Activated CD4-positive, alpha-beta T cell treated with anti-CD3 and anti-CD28 coated beads, Interleukin-2, amount 50 U/mL, for 48 hours (primary cell): ENCODE results near the gene SNRPA1.
A peak's percentile ranks its signal among the peaks of the same experiment; 100 is the strongest.

Source experiments
- DNase-seq, 2 experiments: peaks; one replicate each; pipeline ENCODE4 v3.0.0-alpha.2; 2020

Gene SNRPA1

DNA sequence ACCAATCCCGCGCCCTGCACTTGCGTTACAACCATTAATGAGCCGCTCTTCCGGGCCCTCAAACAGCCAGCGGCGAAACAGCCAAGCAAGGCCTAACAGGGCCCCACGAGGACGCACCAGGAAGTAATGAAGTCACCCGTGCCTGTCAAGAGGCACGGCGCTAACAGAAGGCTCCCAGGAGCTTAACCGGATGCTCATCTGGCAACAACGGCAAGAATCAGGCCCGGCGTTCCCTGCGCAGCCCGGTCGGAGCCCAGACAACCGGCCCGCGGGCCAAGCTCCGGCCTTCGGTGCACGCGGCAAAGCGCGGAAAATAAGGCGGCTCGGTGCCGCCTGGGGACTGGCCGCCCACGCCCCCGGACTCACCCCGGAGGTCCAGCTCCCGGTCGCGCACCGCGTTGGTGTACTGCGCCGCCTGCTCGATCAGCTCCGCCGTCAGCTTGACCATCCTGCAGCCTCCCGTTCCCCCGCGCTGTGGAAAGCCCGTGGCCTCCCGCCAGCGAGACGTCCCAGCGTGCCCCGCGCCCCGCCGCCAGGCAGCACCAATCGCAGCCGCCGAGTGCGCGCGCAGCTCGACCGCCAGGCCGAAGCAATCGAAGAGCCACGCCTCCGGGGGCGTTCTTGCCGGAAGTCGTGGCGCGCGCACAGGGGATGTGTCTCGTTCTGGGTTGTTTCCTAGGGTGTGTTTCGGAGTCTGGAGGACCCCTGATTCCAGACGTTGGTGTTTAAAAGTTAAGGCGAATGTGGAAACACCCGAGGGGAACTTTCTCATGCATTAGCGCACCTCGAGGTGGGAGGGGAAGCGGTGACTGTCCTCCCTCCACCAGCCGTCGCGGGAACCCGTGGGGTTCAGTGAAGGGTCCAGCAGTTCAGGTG lies at the start of gene SNRPA1:
Gene SNRPA1, minus strand, starts transcription at position 518 of the 876 bp plus-strand sequence. Its CDS starts 70 bp downstream, at position 448.
- DNase-seq = peak; percentile 97 to 98

DNA sequence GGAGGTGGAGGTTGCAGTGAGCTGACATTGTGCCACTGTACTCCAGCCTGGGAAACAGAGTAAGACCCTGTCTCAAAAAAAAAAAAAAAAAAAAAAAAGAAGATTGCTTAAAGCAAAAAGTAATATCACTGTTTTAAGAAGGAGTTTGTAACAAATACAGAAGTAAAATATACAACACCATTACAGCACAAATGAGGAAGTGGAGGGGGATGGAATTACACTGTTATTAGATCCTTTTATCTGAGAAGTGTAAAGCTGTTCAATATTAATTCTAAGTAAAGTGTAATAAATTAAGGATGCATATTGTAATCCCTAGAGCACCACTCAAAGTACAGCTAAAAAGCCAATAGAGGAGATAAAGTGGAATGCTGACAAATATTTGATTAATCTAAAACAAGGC lies 47.0 kb upstream of the SNRPA1 start:
- DNase-seq = no peak

DNA sequence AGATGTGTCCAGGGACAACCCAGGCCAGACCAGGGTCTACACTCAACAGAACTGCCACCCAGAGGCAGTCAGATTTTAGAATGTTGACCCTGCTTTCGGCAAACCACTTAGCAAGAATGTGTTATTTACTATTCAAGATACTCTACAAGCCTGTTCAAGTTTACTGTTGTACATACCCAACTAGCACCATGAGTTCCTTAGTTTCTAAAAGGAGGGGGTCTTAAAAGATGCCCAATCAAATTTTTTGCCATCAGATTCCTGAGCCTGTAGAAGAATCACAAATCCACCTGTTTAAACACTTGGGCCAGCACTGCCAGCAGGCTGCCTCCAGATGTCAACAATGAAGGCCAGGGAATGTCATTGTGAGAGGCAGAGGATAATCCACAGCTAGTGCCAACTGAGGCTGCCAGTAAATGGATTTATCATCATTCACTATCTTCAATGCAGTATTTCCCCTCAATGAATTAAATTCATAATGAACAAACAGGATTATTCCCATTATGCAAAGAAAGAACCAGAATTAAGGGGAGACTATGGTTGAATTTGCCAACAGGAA lies 43.5 kb upstream of the SNRPA1 start:
- DNase-seq = no peak

DNA sequence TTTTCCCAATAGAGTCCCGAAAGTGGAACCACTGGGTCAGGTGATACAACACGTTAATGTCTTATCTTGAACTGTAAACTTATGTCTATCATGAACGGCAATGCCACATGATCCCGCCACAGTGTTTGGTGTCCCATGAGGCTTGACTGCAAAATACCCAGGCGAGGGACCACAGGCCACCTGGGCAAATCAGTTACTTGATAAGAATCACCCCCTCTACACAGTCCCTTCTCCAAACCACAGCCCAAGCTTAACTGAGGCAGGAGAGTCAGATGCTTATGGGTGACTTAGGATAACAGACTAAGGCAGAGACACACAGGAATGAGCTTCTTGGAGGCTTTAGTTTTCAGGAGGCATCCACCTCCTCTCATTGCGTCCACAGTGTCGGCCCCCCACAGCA lies 42.9 kb upstream of the SNRPA1 start:
- no peak for DNase-seq

DNA sequence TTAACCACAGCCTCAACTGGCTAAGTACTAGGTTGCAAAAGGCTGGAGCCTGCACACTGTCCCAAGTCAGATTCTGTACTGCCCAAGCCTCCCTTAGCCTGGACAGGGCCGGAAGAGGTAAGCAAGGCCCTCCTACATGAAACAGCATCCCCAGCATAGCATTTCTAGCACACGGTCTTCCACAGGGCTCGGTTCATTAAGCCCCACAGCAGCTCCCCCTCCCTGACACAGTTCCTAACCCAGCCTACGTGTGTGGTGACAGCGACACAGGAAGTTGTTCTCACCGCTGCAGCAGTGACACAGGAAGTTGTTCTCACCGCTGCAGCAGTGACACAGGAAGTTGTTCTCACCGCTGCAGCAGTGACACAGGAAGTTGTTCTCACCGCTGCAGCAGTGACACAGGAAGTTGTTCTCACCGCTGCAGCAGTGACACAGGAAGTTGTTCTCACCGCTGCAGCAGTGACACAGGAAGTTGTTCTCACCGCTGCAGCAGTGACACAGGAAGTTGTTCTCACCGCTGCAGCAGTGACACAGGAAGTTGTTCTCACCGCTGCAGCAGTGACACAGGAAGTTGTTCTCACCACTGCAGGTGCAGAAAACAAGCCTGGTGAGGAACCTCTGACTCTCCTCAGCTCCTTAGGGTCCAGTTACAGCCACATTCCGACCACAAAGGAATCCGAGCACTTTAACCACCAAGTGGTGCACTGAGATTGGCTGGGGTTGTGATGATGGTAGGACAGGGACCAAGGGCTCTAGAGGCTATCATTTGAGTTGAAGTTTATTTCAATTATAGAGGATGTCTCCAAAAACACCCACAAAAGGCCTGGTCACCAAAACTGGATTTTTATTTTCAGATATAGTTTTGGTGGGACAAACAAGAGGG lies 39.1 kb upstream of the SNRPA1 start:
- DNase-seq = peak; percentile 56 to 60

DNA sequence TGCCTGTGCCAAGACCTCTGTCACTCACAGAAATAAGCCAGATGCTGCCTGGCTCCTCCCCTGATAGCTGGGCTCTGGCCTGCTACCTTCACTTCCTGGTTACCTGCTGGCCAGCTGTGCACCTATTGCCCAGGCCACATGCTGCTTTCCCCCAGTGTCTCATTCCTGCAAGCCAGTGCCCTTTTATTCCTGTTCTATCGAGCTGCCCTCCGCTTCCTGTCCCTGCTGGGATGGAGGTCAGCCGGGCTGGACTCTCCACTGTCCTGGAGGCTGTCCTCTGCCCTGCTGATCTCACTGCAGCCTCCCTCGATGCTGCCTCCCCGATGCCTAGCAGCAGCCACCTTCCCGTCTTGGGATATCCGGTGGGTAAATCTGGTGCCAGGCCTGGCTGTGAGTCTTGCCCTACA lies 37.0 kb upstream of the SNRPA1 start:
- DNase-seq = no peak

DNA sequence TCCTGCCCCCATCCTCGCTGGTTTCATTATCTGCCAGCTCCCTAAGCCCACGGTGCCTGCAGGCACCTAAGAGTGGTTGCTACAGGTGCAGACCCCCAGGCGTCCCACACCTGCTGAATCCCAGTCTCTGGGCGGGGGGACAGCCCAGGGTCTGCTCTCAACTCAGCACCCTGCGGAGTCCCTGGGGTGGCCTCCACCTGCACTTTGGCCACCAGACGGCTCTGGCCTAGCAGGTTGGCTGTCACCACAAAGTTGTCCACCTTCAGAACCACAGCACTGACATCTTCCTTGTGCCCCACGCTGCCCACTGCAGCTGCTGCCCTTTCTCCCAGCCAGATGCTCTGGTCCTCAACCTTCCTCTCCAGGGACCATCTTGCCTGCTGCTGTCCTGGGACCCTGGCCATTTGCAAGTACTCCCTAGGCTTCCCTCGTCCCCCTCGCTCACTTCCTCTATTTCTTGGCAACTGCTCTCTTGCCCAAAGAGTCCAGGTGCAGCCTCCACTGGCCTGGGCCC lies 34.9 kb upstream of the SNRPA1 start:
- DNase-seq = no peak

DNA sequence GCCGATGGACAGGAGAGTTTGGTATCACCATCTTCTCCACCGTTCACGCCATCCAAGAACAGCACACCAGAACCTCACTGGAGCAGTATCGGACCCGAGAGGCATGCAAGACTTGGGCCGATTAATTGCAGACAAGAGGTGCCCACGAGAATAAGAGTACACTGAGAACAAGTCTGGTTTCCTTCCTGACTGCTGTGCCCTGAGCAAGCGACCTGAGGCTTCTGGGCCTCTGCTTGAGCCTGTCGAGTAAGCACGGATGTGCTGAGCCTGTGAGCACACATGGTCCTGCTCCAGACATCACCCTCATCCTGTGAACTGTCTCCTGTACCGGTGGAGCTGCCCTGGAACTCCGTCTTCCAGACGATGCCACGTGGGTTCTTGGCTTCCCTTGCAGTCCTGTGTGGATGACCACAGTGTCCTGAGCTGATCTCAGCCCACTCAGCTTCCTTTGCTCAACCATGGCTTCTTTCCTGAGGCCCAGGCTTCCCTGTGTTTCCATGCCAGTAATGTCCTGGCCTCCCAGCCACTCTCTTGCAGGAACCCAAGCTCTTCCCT lies 34.3 kb upstream of the SNRPA1 start:
- DNase-seq = no peak

DNA sequence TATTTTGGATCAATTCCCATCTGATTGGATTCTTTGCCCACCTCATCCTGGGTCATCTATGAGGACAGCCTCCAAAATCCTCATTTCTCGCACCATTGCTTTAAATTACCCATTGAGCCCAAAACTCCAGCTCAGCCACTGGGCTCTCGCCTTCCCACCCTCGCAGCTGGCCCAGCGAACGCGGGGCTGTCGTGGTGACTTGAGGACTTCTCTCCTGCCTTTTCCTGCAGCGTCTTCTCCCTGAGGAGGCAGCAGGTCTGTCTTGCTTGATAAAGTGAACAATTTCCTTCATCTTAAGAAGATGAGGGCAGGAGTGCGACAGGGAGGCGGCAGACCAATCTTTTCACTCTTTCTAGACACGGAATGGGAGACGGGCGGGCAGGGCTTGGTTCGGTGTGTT lies 33.0 kb upstream of the SNRPA1 start:
- no peak for DNase-seq

DNA sequence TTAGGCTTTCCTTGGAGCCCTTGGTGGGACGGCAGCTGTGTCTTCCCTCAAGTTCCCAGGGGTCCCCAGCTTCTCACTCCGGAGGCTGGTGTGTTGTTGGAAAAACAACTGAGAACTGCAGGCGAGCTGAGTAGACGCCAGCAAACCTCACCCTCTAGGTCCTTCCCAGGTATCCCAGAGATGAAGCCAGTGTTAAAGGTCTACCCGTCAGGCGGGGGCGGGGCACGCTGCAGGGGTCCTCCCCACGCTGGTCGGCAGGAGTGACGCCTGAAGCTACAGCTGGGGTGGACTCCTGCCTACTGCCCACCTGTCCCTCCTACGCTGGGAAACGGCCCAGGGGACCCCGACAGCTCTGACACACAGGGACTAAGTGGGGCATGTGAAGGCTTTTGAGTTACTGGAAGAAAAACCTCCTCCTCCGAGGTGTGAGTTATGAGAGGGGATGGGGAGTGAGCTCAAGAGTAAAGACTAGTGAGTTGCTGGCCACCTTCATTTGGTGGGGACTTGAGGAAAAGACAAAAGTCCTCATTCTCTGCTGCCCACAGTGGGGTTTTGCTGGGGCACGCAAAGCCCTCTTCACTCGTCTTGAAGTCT lies 32.2 kb upstream of the SNRPA1 start:
- DNase-seq = no peak

DNA sequence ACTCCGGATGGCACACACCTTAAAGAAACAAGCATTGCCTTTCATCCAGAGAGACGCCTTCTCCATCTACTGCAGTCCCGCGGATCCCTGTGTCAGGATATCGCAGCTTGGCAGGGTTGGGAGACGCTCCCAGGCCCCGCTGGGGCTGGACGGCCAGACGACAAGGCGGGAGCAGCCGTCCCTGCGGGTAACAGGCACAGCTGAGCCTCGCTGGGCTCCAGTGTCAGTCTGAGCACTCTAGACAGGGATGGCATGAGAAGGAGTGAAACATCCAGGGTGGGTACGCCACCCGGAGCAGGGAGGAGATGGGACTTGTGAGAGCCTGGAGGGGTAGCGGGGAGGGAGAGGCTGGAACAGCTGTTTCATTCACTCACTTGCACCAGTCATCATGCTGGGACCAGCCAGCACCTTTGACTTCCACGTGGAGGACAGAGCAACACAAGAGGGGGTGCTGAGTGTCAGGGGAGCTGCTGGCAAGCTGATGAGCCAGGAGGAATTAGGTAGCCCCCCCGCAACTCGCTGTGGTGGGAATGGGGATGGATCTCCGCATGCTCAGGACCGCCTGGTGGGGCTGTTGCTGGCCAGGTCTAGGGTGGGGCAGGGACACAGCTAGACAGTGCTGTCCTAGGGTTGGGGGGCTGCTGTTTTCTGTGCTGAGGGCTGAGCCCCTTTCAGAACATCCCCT lies 31.6 kb upstream of the SNRPA1 start:
- no peak for DNase-seq

DNA sequence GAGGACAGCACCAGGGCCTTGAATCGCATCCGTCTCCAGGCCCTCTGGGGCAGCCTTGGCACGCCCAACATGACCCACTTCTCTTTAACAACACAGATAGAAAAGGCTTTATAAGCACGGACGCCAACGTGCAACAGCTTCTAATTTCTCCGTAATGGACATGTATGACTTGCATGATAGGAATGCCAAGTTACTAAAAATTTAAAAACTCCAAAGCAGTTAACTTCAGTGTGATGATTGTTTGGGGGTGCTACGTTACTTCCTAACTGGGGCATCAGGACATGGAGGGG lies 30.9 kb upstream of the SNRPA1 start:
- DNase-seq = no peak

DNA sequence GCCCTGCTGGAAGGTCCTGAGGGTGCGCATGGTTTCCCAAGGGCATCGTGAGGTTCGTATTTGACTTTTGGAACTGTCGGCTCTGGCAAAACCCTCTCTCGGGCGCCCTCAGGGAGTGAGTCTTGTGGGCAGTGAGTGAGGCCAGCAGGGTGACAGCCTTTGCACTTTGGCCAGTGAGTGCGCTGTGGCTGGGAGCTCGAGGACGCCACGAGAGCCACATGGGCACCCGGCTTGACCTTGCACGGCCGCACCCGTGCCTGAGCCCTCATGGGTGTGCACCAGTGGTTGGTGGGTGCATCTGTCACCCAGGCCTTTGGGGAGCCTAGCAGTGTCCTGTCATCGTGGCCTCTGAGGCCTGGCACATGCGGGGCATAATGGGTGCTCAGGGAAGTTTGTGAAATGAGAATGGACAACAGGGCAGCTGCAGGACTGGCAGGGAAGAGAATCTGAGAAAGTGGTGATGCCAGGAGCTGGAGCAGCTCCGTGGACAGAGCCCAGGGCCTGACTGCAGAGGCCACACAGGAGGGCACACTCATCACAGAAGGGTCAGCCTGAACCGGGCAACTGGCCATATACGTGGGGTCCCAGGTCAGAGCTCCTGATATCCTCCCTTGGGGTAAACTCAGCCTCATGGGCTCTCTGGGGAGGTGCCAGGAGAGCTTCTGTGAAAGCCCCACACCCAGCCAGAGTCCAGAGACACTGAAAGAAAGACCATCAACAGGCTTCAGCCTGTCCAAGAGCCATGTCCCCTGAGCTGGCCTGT lies 30.4 kb upstream of the SNRPA1 start:
- no peak for DNase-seq

DNA sequence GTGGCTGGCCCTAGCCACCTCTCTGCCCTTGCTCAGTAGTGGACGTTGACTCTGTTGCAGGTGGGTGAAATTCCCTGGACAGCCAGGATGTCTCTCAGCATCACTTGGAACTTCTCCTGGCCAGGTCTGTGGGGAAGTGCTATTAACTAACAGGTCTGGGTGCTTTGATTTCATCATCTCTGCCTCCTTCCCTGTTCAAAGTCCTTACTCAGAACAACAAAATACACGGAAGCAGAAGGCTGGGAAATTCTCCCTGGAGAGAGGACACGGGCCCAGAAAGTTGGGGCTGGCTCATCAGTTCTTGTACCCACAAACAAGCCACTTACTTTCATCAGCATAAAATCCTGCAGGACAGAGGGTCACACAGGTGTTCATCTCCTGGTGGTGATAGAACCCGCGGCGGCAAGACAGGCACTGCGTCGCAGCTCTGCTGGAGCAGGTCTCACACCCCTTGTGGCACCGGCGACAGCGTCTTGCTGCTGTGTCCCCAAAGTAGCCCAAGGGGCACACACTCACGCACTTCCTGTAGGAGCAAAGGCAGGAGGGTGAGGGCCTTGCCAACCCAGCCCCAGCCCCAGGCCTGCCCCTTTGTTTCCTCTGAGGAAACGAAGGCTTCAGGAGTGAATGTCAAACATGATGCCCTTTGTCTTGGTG lies 29.6 kb upstream of the SNRPA1 start:
- DNase-seq = no peak

DNA sequence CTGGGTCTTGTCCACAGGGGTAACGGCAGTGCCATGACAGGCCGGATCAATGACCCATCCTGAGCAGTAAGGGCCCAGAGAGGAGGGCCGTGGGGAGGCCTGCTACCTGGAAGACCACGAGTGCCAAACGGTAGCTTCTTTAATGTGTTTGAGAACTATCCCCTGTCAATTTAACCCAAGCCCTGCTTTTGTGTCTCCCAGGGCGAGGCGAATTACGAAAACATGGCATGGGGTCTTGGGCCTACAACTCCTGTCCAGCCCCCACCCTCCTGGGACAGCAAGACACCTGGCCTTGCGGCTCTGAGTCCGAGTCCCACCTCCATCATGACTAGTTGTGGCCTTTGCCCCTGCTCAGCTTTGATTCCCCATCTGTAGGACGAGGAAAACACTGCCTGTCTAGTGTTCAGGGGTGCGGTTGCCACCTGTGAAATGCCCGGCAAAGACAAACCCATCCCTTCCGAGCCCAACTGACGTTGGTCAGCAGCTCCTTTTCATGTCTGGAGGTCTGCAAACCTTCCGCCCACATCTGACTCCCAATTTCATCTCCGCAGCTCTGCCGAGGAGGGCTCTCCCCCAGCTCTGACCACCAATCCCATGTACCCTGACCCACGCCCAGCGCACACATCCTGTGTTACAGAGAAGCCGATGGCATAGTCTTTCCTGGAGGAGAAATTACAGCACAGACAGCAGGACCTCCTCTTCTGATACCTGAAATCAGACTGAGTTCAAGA lies 28.9 kb upstream of the SNRPA1 start:
- DNase-seq = no peak

DNA sequence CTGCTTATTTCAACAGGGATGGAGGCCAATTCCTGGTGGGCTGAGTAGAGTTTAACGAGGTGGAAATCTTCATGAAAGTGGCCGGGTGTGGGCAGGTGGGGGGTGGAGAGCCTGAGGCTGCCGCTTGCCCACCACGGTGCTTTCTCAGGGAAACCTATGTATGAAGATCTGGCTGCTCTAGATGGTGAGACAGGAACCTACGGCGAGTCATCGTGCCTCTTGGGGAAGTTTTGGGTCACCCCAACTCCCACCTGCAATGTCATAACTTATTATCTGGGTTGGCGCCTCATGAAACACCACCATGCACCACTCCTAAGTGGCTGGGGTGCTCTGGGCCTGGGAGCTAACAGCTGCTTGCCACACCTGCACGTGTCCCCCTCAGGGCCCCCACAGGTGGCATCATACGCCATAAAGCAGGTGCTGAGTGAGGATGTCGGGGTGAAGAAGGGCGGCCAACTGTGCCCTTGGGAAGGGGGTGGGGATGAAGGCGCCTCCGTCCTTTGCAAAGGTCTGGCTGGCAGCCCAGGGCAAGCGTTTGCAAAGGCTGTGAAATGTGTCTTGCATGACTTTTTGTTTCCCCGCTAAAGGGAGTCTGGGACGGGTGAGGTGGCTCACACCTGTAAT lies 27.9 kb upstream of the SNRPA1 start:
- DNase-seq = no peak

DNA sequence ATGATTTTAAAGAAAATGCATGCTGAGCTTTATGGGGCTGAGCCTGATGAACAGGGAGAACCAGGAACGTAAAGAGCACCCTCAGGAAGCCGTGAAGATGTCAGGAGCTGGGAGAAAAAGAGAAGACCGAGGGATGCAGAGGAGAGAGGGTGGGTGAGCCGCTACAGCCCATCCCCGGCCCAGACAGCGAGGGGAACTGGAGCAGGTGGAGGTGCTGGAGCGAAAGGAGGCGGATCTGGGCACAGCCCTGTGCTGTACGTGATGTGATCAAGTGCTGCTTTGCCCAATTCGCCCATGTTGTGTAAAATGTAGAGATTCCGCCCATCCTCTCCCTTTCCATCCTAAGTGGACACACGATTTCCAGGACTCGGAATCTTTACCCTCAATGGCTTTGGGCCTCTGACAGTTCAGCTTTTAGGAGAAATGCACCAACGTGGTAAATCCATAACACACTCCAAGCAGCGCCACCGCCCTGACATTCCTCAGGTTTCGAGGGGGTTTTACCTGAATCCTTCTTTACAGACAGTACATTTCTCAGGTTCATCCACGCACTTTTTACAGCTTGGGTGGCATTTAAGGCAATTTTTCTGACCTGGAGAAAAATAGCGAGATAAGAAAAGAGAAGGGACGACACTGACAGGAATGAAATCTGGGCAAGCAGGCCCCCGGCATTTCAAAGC lies 27.1 kb upstream of the SNRPA1 start:
- DNase-seq = no peak

DNA sequence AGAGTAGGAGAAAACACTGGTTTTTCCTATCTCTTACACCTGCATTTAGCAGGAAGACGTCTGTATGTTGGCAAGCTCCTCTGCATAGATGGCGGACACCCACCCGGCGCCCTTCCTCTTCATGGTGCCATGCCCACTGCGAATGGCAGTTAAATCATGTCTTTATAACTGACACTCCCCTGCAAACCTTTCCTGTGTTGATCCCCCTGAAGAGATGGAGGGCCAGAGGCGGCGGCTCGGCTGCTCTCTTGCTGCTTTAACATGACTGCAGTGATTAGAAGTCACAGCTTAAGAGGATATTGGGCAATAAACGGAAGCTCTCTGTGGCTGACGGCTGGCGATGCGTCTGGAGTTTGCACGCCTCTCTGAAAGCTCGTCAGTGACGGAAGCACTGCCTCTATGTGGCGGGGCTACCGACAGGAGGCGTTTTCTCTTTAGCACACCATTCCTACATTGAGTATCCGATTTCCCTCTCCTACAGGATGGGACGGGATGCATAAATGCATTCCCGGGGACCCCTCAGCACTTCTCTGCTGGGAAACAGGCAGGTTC lies 25.5 kb upstream of the SNRPA1 start:
- DNase-seq = peak; percentile 50 to 66

DNA sequence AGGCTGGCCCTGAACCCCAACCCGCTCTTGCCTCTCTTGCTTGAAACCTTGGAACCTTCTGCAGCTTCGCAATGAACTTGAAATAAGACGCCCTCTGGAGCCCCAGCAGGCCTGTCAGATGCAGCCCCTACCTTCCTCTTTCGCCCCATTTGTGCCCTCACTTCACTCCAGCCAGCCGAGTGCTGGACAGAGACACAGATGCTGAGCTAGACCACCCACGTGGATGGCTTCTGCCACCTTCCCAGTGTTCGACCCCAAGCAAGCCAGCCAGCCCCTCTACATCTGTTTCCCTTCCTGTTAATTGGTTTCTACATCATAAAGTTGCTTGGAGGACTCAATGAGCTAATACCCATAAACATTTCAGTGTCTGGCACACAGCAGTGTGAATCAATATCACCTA lies 23.8 kb upstream of the SNRPA1 start:
- DNase-seq = no peak
